ENCODE data around the gene PSMB9. TPM values are rescaled to one million over a fixed set of nuclear protein-coding genes. Genes with fewer than 3 reads are reported as not detected.

Gene PSMB9
- total RNA-seq, 1 donor from 2014 or later = 5.7 TPM

DNA sequence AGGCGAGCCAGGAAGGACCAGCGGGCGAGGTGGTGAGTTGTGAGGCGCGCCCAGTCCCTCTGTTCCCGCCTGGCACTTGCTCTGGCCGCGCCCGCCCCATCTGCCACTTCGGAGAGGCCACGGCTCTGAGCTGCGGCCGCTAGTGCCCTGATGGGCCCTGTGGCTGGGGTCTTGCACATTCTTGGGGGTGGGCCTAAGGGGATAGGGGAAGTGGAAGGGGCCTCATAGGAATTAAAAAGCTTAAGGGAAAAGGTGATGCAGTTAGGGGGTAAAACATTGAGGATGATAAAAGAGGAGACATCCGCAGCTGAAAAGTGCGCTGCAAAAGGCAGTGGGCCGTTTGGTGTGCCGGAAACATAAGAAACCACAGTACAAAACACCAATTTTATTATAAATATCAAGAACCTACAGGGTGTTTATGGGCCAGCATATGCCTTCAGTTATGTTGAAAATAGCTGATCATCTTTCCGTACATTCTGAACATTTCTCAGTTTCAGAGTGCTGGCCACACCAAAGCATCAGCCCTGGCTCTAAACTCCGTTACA lies 9.1 kb upstream of the PSMB9 start:
- Mint-ChIP-seq H3K27ac (peak overlapping the region; percentile 84), H3K4me3 (peak overlapping the region; percentile 96), H3K36me3 (peaks cover 10% of the 10 kb centered on the region), H3K27me3 (peaks cover 78% of the 10 kb centered on the region), H3K9me3 (no peaks in the 10 kb centered on the region), H3K4me1 (ENCODE audit: unreplicated experiment) (peaks cover 8% of the 10 kb centered on the region)
- DNase-seq (ENCODE audit: extremely low spot score, unreplicated experiment) = no peak
- TF ChIP-seq, protein P1, sequence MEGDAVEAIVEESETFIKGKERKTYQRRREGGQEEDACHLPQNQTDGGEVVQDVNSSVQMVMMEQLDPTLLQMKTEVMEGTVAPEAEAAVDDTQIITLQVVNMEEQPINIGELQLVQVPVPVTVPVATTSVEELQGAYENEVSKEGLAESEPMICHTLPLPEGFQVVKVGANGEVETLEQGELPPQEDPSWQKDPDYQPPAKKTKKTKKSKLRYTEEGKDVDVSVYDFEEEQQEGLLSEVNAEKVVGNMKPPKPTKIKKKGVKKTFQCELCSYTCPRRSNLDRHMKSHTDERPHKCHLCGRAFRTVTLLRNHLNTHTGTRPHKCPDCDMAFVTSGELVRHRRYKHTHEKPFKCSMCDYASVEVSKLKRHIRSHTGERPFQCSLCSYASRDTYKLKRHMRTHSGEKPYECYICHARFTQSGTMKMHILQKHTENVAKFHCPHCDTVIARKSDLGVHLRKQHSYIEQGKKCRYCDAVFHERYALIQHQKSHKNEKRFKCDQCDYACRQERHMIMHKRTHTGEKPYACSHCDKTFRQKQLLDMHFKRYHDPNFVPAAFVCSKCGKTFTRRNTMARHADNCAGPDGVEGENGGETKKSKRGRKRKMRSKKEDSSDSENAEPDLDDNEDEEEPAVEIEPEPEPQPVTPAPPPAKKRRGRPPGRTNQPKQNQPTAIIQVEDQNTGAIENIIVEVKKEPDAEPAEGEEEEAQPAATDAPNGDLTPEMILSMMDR (conservative IDR thresholded peaks at IDR 0.05) = no peak

GRCh38 chr6:32845384-32845884 lies 8.6 kb upstream of the PSMB9 start:
- H3K4me3 Mint-ChIP-seq = no peak overlapping the region
- H3K27me3 Mint-ChIP-seq = peaks cover 83% of the 10 kb centered on the region
- no peak for DNase-seq (ENCODE audit: extremely low spot score, unreplicated experiment)
- H3K4me1 Mint-ChIP-seq (ENCODE audit: unreplicated experiment) = peaks cover 8% of the 10 kb centered on the region
- peaks cover 10% of the 10 kb centered on the region for H3K36me3 Mint-ChIP-seq
- no peak overlapping the region for H3K27ac Mint-ChIP-seq
- no peaks in the 10 kb centered on the region for H3K9me3 Mint-ChIP-seq
- TF ChIP-seq, protein P1 (conservative IDR thresholded peaks at IDR 0.05) = no peak

GRCh38 chr6:32847004-32847403 lies 7.0 kb upstream of the PSMB9 start:
- Mint-ChIP-seq H3K9me3 (no peaks in the 10 kb centered on the region), H3K4me3 (no peak overlapping the region), H3K27ac (no peak overlapping the region), H3K27me3 (peaks cover 92% of the 10 kb centered on the region), H3K36me3 (peaks cover 10% of the 10 kb centered on the region), H3K4me1 (ENCODE audit: unreplicated experiment) (peaks cover 8% of the 10 kb centered on the region)
- TF ChIP-seq, protein P1 (conservative IDR thresholded peaks at IDR 0.05) = no peak
- DNase-seq (ENCODE audit: extremely low spot score, unreplicated experiment) = no peak

DNA sequence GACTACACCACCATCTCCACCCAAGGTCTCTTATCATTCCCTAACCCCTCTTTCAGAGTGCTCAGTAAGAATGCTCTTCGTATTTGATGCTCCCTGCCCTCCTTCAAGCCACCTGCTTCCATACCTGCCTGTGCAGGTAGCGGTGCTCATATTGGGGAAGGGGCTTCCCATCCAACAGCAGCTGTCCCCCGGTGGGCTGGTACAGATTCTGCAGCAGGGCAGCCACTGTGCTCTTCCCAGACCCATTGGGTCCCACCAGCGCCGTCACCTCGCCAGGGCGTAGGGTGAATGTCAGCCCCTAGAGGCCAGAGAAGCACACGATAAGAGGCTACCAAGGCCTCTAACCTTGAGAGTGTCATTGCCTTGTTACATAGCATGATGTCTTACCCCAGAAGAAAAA lies 6.2 kb upstream of the PSMB9 start:
- TF ChIP-seq, protein P1 (conservative IDR thresholded peaks at IDR 0.05) = no peak
- Mint-ChIP-seq H3K4me3 (no peak overlapping the region), H3K36me3 (peaks cover 10% of the 10 kb centered on the region), H3K27ac (no peak overlapping the region), H3K4me1 (ENCODE audit: unreplicated experiment) (peaks cover 8% of the 10 kb centered on the region), H3K27me3 (peaks cover 92% of the 10 kb centered on the region), H3K9me3 (no peaks in the 10 kb centered on the region)
- DNase-seq (ENCODE audit: extremely low spot score, unreplicated experiment) = no peak

DNA sequence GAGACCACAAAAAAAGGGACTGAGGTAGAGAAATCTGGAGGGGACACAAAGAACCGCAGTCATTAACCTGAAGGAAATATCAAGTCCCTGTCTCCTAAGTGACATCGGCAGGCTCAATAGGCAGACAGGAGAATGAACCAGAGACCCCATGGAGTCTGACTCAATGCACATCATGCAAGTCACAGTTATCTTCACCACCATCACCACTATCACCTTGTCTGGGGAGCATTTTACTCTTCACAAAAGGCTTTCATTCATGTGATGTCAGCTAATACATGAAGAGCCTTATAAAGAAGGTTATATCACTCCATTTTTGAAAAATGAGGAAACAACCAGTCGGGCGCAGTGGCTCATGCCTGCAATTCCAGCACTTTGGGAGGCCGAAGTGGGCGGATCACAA lies 4.9 kb upstream of the PSMB9 start:
- H3K4me1 Mint-ChIP-seq (ENCODE audit: unreplicated experiment) = peaks cover 4% of the 10 kb centered on the region

More for the DNA sequence above, 4.9 kb upstream of the PSMB9 start:
- H3K9me3 Mint-ChIP-seq = no peaks in the 10 kb centered on the region
- peaks cover 87% of the 10 kb centered on the region for H3K27me3 Mint-ChIP-seq
- no peak overlapping the region for H3K27ac Mint-ChIP-seq
- DNase-seq (ENCODE audit: extremely low spot score, unreplicated experiment) = no peak
- H3K36me3 Mint-ChIP-seq = peaks cover 10% of the 10 kb centered on the region
- TF ChIP-seq, protein P1 (conservative IDR thresholded peaks at IDR 0.05) = no peak
- H3K4me3 Mint-ChIP-seq = no peak overlapping the region
